Endothelial cell (in vitro differentiated cells): ENCODE results near the gene ATP6V1G2. TPM values are rescaled to one million over a fixed set of nuclear protein-coding genes. Genes with fewer than 3 reads are reported as not detected.

Source experiments
- DNase-seq: peaks from one replicate; pipeline ENCODE4 v3.0.0; 2021; ENCODE audit warnings: low spot score
- H3K27ac Mint-ChIP-seq: one replicate; pipeline ENCODE4 v1.8.0; 2021; ENCODE audit warnings: mixed read lengths, inconsistent platforms; ENCODE audit not compliant: unreplicated experiment
- H3K27me3 Mint-ChIP-seq: one replicate; pipeline ENCODE4 v1.8.0; 2021; ENCODE audit warnings: mild to moderate bottlenecking, moderate library complexity, mixed read lengths, inconsistent platforms; ENCODE audit not compliant: unreplicated experiment
- H3K36me3 Mint-ChIP-seq: one replicate; pipeline ENCODE4 v1.8.0; 2021; ENCODE audit warnings: mild to moderate bottlenecking, low read depth, mixed read lengths, inconsistent platforms; ENCODE audit not compliant: unreplicated experiment
- H3K4me1 Mint-ChIP-seq: one replicate; pipeline ENCODE4 v1.8.0; 2021; ENCODE audit warnings: mild to moderate bottlenecking, mixed read lengths, inconsistent platforms; ENCODE audit not compliant: unreplicated experiment
- H3K4me3 Mint-ChIP-seq: one replicate; pipeline ENCODE4 v1.8.0; 2021; ENCODE audit warnings: mild to moderate bottlenecking, mixed read lengths, inconsistent platforms; ENCODE audit not compliant: unreplicated experiment
- H3K9me3 Mint-ChIP-seq: one replicate; pipeline ENCODE4 v1.8.0; 2021; ENCODE audit warnings: mixed read lengths, inconsistent platforms; ENCODE audit not compliant: unreplicated experiment
- total RNA-seq: library from RNA; stranded (reverse); fragmentation: NEBNext Ultra II Directional; extraction: Animal tissue kit (Norgen Biotek cat#: 25700); gene quantifications from one replicate; pipeline ENCODE4 v1.2.1, GENCODE V29; 2021; ENCODE audit not compliant: unreplicated experiment
- TF ChIP-seq, protein P1 (sequence below): fragments of 200-600 bp; sonication (generic); IDR thresholded peaks from one replicate; pipeline ENCODE4 v1.5.0; 2021; ENCODE audit warnings: antibody characterized with exemption; ENCODE audit not compliant: unreplicated experiment

The ATP6V1G2 gene
- total RNA-seq, 1 donor from 2014 or later, result 1.8 TPM

DNA sequence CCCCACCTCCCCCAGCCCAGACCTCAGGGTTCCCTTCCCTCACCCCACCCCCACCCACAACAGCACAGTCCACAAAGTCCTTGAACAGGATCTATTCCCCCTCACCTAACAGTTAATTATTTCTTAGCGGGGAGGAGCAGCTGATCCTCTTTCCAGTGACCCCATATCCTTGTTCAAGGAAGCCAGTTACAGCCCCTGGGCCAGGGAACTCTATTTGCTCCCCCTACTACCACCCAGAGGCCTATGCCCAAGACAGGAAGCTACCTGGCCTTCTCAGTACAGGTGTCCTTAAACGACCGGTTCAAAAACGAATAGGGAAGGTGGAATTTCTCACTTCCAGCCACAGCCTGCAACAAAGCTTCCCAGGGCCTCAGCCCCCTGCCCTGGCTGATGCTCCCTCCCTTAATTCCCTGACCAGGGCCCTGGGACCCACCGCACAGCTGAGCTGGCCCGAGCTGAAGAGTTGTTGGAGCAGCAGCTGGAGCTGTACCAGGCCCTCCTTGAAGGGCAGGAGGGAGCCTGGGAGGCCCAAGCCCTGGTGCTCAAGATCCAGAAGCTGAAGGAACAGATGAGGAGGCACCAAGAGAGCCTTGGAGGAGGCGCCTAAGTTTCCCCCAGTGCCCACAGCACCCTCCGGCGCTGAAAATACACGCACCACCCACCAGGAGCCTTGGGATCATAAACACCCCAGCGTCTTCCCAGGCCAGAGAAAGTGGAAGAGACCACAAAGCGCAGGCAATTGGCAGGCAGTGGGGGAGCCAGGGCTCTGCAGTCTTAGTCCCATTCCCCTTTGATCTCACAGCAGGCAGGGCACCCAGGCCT is 16.9 kb downstream of the ATP6V1G2 start:
- peak overlapping the region; percentile 47 for H3K4me3 Mint-ChIP-seq

DNA sequence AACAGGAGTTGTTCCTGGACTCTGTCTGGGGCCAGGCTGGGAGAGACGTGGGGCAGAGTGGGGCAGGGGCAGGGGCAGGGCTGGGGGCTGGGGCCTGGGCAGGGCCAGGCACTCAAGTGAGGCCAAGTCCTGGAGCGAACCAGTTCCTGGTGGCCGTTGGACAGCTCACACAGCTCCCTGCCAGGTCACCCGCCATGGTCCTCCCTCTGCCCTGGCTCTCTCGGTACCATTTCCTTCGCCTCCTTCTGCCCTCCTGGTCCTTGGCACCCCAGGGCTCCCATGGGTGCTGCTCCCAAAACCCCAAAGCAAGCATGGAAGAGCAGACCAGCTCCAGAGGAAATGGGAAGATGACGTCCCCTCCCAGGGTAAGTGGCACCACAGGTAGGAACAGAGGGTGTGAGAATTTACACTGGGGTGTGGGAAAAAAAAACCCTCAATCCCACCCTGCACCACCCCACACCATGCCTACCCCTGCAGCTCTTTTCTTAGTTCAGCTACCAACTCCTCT is 17.5 kb downstream of the ATP6V1G2 start, which contains the start of gene MCCD1:
Gene MCCD1, plus strand, starts transcription at position 142 of the 508 bp plus-strand sequence. Its CDS starts 53 bp downstream, at position 195.
- H3K4me1 Mint-ChIP-seq, result peaks cover 5% of the 10 kb centered on the region
- DNase-seq, result no peak
- H3K4me3 Mint-ChIP-seq, result no peak within 1 kb of the TSS
- TF ChIP-seq, protein P1, sequence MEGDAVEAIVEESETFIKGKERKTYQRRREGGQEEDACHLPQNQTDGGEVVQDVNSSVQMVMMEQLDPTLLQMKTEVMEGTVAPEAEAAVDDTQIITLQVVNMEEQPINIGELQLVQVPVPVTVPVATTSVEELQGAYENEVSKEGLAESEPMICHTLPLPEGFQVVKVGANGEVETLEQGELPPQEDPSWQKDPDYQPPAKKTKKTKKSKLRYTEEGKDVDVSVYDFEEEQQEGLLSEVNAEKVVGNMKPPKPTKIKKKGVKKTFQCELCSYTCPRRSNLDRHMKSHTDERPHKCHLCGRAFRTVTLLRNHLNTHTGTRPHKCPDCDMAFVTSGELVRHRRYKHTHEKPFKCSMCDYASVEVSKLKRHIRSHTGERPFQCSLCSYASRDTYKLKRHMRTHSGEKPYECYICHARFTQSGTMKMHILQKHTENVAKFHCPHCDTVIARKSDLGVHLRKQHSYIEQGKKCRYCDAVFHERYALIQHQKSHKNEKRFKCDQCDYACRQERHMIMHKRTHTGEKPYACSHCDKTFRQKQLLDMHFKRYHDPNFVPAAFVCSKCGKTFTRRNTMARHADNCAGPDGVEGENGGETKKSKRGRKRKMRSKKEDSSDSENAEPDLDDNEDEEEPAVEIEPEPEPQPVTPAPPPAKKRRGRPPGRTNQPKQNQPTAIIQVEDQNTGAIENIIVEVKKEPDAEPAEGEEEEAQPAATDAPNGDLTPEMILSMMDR, result no peak
- peaks cover 31% of the 10 kb centered on the region for H3K36me3 Mint-ChIP-seq
- peak within 1 kb of the TSS; percentile 67 for H3K27ac Mint-ChIP-seq
- H3K27me3 Mint-ChIP-seq, result peaks cover 2% of the 10 kb centered on the region
- no peaks in the 10 kb centered on the region for H3K9me3 Mint-ChIP-seq

More for the DNA sequence above, 16.9 kb downstream of the ATP6V1G2 start:
- DNase-seq, result no peak
- H3K9me3 Mint-ChIP-seq, result no peaks in the 10 kb centered on the region
- H3K4me1 Mint-ChIP-seq, result peaks cover 5% of the 10 kb centered on the region
- no peak overlapping the region for H3K27ac Mint-ChIP-seq
- peaks cover 31% of the 10 kb centered on the region for H3K36me3 Mint-ChIP-seq
- TF ChIP-seq, protein P1, result no peak
- H3K27me3 Mint-ChIP-seq, result peaks cover 2% of the 10 kb centered on the region

DNA sequence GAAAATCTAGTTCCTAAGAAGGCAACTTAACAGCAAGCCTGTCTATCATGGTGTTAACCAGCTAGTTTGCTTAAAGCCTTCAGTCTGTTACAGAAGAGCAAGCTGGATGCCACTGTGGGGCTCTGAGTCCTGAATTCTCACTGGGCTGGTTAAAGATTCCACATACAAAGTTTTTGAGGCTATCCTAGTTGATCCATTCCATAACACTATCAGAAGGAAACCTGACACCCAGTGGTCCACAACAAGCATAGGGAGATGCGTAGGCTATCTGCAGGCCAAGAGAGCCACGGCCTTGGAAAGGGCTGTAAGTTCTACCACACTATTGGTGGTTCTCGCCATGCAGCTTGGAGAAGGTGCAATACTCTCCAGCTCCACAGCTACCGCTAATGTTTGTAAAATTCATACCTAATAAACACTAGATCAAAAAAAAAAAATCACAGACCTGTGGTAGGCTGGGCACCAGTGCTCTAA is 18.1 kb downstream of the ATP6V1G2 start:
- Mint-ChIP-seq H3K27me3 (peaks cover 2% of the 10 kb centered on the region), H3K4me3 (no peak overlapping the region), H3K27ac (peak overlapping the region; percentile 67), H3K9me3 (no peaks in the 10 kb centered on the region), H3K4me1 (peaks cover 5% of the 10 kb centered on the region), H3K36me3 (peaks cover 30% of the 10 kb centered on the region)
- TF ChIP-seq, protein P1, result no peak
- DNase-seq, result no peak

DNA sequence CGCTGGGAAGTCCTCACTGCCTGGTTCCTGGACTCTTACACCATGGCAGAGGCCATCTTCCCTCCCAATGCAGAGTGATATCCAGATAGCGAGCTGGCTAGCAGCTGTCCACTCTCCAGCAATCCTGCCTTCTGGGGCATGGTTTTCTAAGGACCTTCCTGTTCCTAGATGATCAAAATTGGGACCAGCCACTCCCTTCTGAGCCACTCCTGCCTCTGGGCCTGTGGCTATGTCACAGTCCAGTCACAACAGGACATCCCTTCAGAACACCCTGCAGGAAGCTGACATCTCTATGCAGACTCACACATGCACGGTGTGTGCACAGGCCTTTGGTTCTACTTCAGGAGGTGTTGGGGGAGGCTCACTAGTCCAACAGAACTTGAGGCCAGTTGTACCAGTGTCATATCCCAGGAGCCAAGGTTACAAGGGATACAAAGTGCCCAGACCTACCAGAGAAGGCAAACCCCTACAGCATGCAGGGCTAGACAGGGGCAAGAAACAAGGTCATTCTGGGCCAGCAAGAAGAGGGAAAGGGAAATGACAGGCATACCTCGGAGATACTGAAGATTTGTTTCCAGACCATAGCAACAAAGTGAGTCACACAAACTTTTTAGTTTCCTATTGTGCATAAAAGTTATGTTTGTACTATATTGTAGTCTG is 20.3 kb downstream of the ATP6V1G2 start:
- H3K27me3 Mint-ChIP-seq, result peaks cover 2% of the 10 kb centered on the region

More for the DNA sequence above, 20.3 kb downstream of the ATP6V1G2 start:
- Mint-ChIP-seq H3K9me3 (no peaks in the 10 kb centered on the region), H3K4me3 (no peak overlapping the region), H3K27ac (peak overlapping the region; percentile 84), H3K36me3 (peaks cover 11% of the 10 kb centered on the region), H3K4me1 (peaks cover 5% of the 10 kb centered on the region)
- TF ChIP-seq, protein P1, result no peak
- no peak for DNase-seq
